Measurements from ENCODE around the gene C11orf68.

The C11orf68 gene

DNA sequence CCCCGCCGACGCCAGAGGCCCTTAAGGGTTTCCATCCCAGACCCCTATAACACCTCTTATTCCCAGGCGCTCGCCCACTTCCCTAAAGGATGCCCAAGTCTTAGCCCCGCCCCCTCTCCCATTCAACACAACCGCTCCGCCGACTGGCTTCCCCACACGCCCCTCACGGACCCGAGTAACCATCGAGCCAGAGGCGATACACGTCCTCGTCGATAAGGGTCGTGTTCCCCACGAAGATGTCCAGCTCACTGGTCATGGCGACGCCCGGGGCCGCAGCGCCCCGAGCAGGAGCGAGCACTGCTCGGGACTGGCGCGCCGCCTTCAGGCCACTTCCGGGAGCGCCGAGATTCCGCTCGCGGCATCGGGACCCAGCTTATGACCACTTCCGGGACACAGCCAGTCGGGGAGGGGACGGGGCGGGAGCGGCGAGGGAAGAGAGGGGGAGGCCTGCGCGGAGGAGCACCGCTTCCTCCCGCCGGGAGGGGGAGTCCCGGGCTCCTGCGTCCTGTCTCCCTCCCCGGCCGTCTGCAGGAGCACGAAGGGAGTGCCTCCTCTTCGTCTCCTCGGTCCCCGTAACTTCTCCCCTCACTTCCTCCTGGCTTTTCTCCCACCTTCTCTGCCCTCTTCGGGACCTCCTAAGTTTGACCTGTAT, 30.6 kb downstream of the C11orf68 start, which contains the start of gene FIBP:
FIBP (minus strand) TSS at position 309 of the 652 bp plus-strand sequence; CDS start at position 256, 53 bp downstream.
- DNase-seq, result peak; percentile 96

DNA sequence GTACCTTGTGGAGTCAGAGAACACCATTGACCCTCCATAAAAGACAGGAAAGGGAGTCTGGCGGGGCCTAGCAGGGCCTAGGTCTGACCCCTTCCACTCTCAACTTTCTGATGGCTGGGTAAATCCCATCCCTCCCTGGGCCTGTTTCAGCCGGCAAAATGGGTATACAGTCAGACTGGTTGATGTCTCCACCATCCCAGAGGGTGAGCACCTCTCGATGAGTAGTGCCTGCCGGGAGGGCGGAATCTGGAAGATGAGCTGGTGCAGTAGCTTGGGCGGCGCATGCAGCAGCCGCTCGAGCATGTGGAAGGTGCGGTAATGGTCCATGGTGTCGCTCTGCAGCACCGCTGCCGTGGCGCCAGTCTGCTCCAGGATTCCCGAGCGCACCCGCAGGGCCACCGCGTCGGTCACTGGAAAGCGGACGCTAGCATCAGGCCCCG, 31.1 kb downstream of the C11orf68 start:
- no peak for DNase-seq

DNA sequence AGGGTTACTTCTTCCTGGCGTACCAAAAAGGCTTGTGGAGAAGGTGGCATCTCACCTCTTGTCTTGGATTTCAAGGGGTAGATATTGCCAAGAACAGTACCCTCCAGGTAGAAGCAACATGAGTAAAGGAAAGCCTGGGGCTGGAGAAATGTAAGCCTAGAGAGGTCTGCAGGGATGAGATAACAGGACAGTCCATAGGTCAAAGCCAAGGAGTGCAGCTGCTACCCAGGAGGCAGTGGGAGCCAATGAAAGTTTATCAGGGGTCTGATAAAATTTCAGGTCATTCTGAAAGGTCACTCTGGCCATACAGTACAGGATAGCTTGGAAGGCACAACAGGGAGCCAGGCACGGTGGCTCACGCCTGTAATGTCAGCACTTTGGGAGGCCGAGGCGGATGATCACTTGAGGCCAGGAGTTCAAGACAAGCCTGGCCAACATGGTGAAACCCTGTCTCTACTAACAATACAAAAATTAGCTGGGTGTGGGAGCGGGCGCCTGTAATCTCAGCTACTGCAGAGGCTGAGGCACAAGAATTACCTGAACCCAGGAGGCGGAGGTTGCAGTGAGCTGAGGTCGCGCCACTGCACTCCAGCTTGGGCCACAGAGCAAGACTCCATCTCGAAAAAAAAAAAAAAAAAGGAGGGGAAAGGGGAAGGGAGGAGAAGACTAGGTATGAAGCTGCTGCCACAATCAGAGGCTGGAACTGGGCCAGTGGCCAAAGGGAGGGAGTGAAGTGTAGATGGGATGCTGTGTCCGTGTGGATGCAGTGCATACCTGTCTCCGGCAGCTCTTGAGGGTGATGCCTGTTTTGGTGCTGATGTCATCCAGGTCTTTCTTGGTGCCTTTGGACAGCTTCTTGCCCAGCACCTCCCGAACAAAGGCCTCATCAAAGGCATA, 31.8 kb downstream of the C11orf68 start:
- no peak for DNase-seq

DNA sequence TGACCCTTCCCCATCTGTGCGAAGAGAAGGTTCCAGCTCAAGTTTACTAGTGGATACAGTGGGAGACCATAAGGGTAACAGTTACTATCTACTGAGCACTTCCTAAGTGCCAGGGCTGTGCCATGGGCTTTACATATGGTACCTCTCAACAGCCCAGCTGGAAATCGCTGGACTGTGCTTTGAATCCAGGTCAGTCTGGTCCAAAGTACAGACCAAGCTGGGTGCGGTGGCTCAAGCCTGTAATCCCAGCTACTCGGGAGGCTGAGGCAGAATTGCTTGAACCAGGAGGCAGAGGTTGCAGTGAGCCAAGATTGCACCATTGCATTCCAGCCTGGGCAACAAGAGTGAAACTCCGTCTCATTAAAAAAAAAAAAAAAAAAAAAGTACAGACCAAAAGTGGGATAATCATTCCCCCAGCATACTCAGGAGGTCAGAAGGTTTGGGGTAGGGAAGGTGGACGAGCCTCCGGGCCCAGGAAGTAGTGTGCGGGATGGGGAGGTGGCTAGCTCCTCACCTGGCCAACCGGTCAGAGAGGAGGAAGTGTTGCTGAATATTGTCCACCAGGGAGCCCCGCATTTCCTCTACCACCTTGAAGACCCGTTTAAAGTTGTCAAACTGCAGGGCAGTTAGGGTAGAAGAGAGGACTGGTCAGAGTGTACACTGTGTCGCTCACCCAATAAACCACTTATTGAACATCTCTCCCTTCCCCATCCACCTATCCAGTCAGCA, 32.9 kb downstream of the C11orf68 start:
- no peak for DNase-seq

DNA sequence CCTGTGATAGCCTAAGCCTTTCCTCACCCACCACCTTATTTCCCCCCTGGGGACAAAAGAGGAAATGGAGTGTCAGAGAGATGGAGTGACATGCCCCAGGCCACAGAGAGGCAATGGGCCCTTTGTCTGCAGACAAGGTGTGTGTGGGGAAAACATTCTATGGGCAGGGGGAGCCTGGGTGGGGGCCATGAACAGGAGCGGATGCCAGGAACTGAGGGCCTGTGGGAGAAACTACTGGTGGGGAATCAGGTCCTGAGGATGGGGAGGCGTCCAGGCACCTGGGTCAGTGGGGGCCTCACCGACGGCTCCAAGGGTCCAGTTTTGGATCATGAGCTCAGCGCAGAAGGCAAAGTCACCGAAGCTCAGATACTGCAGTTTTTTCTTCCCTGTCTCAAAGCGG, 33.6 kb downstream of the C11orf68 start:
- no peak for DNase-seq

DNA sequence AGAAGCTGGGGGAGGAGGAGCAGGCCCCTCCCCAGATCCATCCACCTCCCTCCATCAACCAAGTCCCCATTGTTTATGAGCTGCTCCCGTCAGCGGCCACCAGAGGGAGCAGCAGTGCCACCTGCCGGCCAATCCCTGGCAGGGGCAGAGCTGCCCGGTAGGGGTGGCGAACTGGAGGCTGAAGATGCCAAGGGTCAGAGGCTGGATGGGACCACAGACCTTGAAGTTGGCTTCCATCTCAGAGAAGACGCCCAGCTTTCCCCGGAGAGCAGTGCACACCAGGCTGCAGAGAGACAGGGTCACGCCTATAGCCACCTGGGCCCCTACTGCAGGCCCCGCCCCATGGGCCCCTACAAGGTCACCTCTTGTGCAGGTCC, 34.2 kb downstream of the C11orf68 start:
- peak; percentile 53 for DNase-seq

DNA sequence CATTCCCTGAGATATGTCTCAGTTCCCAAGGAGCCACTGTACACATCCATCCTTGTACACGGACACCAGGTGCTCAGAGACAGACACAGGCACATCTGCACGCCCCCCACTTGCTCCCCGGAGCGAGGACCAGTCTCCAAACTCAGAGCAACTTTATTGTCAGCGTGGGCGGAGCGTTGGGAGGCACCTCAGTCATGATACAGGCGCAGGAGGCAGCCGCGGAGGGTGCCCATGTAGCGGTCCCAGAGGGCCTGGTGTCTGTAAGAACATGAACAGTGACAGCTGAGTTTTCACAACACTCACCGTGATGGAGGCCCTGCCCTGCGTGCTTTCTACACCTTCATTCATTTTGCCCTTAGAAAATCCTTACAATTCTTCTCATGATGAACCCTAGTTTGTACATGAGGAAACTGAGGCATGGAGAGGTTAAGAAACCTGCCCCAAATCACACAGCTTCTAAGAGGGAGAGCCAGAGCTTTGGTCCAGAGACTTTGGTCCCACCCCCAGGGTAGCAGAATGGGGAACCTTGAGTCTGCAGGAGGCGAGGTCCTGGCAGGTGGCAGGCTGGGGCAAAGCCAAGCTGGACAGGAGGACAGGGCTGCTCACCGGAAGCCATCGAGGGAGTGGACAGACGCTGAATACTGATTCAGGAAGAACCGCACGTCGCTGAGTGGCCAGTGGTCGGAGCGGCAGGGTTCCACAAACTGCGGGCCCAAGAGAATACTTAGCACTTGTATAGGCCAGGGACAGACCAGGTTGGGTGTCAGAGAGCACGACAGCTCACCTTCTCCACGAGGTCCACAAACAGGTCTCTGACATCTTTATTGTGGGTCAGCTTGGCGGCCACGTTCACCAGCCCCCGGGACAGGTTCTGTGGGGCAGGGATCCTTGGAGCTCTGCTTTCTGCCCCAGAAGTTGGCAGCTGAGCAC, 34.8 kb downstream of the C11orf68 start:
- DNase-seq, result no peak

DNA sequence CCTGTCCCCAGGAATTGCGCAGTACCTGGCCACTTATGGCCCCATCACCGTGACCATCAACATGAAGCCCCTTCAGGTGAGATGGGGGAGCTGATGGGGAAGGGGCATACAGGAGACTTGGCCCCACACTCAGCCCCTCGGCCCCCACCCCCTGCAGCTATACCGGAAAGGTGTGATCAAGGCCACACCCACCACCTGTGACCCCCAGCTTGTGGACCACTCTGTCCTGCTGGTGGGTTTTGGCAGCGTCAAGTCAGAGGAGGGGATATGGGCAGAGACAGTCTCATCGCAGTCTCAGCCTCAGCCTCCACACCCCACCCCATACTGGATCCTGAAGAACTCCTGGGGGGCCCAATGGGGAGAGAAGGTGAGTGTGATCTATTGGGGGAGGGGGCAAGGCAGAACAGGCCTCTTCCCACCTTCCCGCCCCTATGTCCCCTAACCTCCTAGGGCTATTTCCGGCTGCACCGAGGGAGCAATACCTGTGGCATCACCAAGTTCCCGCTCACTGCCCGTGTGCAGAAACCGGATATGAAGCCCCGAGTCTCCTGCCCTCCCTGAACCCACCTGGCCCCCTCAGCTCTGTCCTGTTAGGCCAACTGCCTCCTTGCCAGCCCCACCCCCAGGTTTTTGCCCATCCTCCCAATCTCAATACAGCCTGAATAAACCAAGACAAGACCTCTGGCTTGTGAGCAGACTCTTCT, 35.7 kb downstream of the C11orf68 start:
- DNase-seq, result no peak

DNA sequence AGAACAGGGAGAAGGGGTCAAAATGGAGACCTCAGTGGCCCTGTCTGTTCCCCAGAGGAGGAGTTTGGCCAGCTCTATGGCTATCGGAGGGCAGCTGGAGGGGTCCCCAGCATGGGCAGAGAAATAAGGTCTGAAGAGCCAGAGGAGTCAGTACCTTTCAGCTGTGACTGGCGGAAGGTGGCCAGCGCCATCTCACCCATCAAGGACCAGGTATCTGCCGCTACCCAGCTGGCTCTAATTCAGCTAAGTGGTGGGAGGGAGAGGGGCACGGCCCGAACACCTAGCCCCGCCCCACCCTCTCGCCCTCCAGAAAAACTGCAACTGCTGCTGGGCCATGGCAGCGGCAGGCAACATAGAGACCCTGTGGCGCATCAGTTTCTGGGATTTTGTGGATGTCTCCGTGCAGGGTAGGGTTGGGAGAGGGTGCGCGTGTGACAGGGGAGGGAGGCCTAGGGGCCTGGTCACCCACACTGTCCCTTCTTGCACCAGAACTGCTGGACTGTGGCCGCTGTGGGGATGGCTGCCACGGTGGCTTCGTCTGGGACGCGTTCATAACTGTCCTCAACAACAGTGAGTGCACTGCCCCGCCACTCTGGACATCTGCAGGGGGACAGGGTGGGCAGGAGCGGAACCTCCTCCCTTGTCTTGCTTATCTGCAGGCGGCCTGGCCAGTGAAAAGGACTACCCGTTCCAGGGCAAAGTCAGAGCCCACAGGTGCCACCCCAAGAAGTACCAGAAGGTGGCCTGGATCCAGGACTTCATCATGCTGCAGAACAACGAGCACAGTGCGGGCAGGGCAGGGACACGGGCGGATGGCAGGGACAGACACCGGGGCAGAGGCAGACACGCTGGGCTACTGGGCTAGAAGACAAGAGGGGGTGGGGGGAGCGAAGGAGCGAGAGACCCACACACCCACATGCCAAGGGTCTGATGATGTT, 36.5 kb downstream of the C11orf68 start:
- no peak for DNase-seq

DNA sequence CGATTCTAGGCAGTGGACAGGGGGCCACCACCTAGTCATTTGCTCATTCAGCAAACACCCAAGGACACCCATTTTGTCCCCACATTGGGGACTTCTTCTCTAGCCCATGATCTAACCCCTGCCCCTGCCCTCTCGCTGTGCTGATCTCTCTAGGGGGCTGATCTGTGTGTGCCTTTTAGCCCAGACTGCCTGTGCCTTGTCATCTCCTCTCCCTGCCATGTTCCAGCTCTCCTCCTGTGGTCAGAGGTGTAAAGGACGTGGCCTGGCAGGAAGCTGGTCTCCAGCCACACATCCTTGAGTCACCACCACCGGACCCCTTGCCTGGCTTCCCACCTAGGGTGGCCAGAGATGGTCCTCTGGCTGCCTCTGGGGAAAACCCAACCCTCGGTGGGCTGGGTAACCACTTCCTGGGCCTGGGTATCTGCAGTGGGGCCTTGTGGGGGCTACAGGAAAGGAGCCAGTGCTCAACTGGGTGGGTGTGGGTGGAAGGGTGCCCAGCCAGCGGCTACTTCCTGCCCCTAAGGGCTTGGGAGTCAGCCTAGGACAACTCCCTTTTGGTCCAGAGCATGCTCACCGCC, 37.9 kb downstream of the C11orf68 start:
- no peak for DNase-seq

DNA sequence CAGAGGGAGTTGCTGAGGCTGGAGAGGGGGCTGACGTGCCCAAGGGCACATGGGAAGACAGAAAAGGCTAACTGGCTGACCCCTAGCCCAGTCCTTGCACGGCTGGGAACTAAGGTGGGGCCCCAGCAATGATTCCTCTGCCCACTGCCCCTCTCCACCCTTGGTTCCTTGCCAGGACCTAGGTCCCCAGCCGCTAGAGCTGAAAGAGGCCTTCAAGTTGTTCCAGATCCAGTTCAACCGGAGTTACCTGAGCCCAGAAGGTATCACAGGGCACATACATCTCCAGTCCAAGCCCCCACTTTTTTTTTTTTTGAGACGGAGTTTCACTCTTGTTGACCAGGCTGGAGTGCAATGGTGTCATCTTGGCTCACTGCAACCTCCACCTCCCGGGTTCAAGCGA, 38.8 kb downstream of the C11orf68 start:
- no peak for DNase-seq

DNA sequence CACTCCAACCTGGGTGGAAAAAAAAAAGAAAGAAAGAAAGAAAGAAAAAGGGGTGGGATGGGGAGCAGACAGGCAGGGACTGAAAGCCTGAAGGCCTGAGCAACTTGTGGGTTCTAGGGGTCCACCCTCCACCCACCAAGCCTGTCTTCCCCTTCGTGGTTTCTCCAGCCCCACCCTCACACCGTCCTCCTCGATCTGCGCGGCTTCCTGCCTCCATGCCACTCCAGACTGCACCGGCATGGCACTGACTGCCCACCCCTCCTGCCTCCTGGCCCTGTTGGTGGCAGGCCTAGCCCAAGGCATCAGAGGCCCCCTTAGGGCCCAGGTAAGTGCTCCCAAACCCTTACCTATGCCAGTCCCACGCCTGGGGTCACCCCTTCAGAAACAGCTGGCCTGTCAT, 39.2 kb downstream of the C11orf68 start, which contains the start of gene CTSW:
CTSW (plus strand) TSS at position 221 of the 400 bp plus-strand sequence; CDS start at position 239, 18 bp downstream.
- no peak for DNase-seq

DNA sequence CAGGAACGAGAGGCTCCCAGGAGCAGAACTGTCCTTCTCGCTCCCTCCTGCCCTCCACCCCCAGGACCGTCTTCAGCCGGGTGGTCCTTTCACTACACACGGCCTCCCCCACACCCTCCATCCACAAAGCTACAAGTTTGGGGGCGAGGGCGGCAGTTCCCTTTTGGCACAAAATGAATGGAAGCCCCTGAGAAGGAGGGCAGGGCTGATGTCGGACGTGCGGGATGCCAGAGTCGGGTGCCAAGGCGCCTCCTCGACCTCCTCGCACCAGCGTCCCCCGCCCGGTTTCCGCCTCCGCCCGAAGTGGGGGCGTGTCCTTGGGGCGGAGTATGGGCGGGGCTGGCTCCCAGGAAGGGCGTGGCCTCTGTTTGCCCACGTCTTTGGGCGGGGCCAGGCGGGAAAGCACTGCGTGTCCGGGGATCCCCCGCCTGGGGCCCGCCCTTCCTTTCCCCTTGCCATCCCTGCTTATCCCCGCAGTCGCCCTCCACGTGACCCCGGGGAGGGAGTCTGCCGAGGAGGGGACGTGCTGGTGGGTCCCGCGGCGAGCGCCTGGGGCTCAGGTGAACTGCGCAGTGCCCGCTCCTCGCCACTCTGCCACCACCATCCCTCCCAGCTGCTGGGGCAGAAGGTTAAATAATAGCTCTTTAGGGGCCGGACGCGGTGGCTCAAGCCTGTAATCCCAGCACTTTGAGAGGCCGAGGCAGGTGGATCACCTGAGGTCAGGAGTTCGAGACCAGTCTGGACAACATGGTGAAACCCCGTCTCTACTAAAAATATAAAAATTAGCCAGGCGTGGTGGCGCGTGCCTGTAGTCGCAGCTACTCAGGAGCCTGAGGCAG, 45.3 kb downstream of the C11orf68 start:
- DNase-seq, result peak; percentile 87

DNA sequence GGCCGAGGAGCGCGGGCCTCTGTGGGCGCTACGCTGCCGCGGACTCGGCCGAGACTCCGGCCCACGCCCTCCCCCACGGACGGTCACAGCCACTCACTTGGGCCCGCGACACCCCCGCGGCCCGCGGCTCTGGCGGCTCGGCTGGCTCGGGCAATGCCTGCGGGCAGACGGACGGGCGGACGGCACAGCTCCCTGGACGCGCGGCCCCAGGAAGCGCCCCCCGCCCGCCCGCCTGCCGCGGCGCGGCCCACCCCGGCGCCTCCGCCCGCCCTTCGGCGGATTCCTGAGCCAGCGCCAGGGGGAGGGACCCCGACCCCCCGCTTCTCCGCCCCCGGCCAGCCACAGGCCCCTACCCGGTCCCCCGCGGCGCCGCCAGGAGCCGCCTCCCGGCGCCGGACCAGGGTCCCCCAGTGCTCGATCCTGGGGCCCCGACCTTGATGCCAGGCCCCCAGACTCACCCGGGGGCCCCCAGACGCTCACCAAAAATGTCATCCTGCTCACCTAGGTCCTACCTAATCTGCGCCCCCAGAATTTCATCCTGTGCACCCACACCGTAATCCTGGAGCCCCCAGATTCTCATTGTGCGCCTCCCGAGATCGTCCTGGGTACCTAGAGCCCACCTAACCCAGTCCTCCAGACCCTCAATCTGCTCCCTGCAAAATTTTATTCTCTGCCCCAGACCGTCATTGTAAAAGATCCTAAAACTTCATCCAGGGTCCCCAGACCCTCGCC, 46.1 kb downstream of the C11orf68 start, which contains the start of gene EFEMP2:
EFEMP2 (minus strand) TSS at position 215 of the 732 bp plus-strand sequence. CDS start 446 bp downstream, outside the sequence.
- no peak for DNase-seq

DNA sequence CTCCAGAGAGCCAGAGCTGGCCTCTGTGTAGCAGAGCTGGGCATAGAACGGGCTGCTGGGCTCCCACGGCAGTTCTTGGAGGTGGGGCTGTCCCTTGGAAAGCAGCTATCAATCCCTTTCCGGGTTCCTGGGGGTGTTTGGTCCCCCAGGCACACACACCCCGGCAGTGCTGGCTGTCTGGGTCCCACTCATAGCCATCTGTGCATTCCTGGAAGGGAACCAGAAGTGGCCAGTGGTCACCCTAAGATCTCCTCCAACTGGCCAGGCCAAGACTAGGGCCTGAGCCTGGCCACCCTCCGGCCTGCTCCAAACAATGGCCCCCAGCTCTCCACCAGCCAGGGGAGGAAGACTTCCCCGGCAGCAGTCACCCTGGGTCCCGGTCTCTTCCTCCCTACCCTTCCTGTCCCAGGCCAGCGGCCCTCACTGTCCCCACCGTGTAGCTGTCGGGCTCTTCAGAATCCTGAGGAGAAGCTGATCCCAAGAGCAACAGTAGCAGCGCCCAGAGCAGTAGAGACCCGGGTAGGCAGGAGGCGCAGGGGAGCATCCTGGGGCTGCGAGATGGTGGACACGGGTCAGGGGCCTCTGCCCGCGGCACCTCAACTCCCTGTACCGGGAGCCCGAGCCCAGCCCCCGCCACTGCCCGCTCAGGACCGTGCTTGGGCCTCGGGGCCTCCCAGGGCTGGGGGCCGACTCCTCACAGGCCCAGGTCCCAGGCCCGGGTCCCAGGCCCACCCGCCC, 46.9 kb downstream of the C11orf68 start:
- DNase-seq, result no peak

DNA sequence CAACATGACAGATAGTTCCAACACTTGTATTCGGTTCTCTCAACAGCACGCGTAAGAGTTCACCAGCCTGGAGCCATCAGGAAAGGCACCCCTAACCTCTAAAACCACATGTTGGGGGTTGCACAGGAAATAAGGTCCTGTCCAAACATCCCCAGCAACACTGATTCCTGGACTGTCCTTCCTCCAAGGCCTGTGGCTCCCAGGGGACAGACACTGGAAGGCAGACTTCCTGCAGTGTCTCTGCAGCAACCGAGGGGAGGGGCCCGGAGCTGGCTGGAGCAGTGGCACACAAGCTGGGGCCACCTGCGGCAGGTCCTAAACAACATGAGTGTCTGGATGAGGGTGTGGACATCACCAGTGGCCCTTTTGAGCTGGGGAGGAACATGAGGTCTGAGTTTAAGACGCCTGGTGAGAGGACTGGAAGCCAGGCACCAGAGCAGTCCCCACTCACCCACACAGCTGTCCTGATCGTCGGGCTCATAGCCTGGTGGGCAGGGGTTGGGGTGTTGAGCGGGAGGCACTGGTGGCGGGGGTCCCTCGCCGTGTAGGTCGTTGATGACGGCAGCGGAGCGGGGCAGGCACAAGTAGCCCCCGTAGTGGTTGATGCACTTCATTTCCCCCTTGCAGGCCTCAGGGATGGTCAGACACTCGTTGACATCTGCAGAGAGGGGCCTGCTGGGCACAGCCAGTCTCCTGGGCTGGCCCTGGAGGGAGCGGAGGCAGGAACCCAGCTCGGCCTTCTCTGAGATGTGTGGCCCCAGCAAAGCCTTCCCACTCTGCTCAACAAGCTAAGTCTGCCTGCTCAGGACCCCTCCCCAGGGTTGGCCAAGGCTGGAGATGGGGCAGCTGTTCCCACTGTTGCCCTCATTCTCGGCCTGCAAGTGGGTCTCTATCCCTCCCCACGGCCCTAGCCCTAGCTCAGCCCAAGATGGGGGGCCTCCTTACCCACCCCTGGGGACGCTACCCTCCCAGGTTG, 47.9 kb downstream of the C11orf68 start:
- DNase-seq, result peak; percentile 25

Measured in NCI-H510A treated with DMSO at 0.1 percent for 48 hours (cell line).